ENCODE measurements around the gene TBCD.

DNA sequence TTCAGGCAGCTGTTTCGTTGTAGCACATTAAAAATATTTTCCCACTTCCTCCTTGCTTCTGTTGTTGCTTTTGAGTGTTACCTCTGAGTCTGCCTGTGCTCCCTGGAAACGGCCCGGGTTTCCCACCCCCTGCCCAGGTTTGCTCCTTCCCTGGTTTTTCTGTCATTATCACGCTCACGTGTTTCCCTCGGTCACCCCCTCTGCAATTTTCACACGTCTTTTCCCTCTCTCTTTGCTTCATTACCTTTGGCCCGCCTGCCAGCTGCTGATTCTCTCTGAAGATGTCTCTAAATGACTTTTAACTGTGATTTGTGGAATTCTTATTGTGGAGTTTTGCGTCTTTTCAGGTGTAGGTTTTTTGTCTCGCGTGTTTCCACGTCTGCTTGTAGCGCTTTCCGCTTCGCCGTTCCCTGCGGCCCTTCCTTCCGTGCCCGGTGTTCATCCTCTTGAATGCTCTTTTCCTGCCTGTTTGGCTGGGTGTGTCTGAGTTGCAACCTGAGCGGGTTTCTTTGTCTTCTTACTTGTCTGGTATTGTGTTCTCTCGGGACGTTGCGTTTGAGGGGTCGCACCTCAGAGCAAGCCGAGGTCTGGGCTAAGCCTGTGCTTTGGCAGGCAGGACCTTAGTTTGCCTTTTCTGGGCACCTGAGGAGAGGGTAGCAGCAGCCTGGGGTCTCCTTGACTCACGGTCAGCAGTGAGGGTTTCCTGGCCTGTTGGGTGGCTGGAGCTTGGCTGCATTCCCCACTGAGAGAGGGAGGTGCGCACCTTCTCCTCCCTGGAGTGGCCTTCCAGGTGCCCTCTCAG lies 184.3 kb downstream of the TBCD start:
- TF ChIP-seq BCL6 (CRISPR knock-in tag; IDR thresholded peaks at IDR 0.05) (no peak), ZNF224 (CRISPR knock-in tag; IDR thresholded peaks at IDR 0.05) (no peak), ZEB2 (IDR thresholded peaks at IDR 0.05) (no peak), JUND (IDR thresholded peaks at IDR 0.05; ENCODE audit: borderline replicate concordance, low read depth, low read length) (no peak), JUND (tag; IDR thresholded peaks at IDR 0.05; ENCODE audit: borderline replicate concordance, low read depth, low read length) (no peak), UBTF (IDR thresholded peaks at IDR 0.05; ENCODE audit: borderline replicate concordance in 1 of 2, low read depth in 2 of 2, low read length in 2 of 2) (no peak), HEY1 (CRISPR knock-in tag; IDR thresholded peaks at IDR 0.05; ENCODE audit: borderline replicate concordance) (no peak)
- TF ChIP-seq, protein P1, sequence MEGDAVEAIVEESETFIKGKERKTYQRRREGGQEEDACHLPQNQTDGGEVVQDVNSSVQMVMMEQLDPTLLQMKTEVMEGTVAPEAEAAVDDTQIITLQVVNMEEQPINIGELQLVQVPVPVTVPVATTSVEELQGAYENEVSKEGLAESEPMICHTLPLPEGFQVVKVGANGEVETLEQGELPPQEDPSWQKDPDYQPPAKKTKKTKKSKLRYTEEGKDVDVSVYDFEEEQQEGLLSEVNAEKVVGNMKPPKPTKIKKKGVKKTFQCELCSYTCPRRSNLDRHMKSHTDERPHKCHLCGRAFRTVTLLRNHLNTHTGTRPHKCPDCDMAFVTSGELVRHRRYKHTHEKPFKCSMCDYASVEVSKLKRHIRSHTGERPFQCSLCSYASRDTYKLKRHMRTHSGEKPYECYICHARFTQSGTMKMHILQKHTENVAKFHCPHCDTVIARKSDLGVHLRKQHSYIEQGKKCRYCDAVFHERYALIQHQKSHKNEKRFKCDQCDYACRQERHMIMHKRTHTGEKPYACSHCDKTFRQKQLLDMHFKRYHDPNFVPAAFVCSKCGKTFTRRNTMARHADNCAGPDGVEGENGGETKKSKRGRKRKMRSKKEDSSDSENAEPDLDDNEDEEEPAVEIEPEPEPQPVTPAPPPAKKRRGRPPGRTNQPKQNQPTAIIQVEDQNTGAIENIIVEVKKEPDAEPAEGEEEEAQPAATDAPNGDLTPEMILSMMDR (IDR thresholded peaks at IDR 0.05 in 2 of 3, conservative IDR thresholded peaks at IDR 0.05 in 1 of 3; ENCODE audit: insufficient read depth in 2 of 3, low read depth in 1 of 3, low read length in 3 of 3): no peak
